OCI-LY7 (cell line): ENCODE measurements around the gene NSL1. TPM values are rescaled to one million over a fixed set of nuclear protein-coding genes. Genes with fewer than 3 reads are reported as not detected.

Experiments
- BruUV-seq: library from RNA; stranded (reverse); fragments of 400-500 nt; replicated peaks from 2 replicates; lab custom pipeline; 2021; lab: Mats Ljungman, UMichigan
- CTCF ChIA-PET: fragments of 300-600 bp; sonication (Branson Sonifier 250); formaldehyde crosslinking; loops from one replicate; lab custom pipeline; 2022; ENCODE audit warnings: antibody characterized with exemption; ENCODE audit not compliant: unreplicated experiment; lab: Charles Lee
- POLR2A ChIA-PET: fragments of 300-600 bp; sonication (Branson Sonifier 250); formaldehyde crosslinking; loops from one replicate; lab custom pipeline; 2022; ENCODE audit warnings: antibody characterized with exemption; lab: Charles Lee
- DNase-seq: peaks from one replicate; pipeline ENCODE4 v3.0.0-alpha.2; 2015; ENCODE audit warnings: low spot score
- H2AFZ ChIP-seq: fragments of 200-600 bp; sonication (generic), shearing (Covaris generic); 2 replicates; pipeline ENCODE4 v1.6.1; 2014; ENCODE audit warnings: mild to moderate bottlenecking, antibody characterized with exemption, low read length, moderate library complexity
- H3K27ac ChIP-seq: fragments of 200-600 bp; sonication (generic); 2 replicates; pipeline ENCODE4 v1.5.1; 2014; ENCODE audit warnings: mixed run types, low read depth, mild to moderate bottlenecking, moderate library complexity, low read length, inconsistent platforms; ENCODE audit not compliant: poor library complexity, severe bottlenecking
- H3K36me3 ChIP-seq: fragments of 200-600 bp; sonication (generic); 2 replicates; pipeline ENCODE4 v1.6.1; 2014; ENCODE audit warnings: mild to moderate bottlenecking, antibody characterized with exemption, low read length, moderate library complexity, mixed read lengths; ENCODE audit not compliant: insufficient read depth
- H3K4me1 ChIP-seq: fragments of 200-600 bp; sonication (generic); 2 replicates; pipeline ENCODE4 v1.5.1; 2014; ENCODE audit warnings: mild to moderate bottlenecking, low read length; ENCODE audit not compliant: insufficient read depth, poor library complexity, severe bottlenecking
- H3K4me2 ChIP-seq: fragments of 200-600 bp; sonication (generic); 2 replicates; pipeline ENCODE4 v1.6.1; 2014; ENCODE audit warnings: mild to moderate bottlenecking, low read length
- H3K4me3 ChIP-seq: fragments of 200-600 bp; sonication (generic); 2 replicates; pipeline ENCODE4 v1.5.1; 2014; ENCODE audit warnings: mild to moderate bottlenecking, low read depth, low read length; ENCODE audit not compliant: poor library complexity, severe bottlenecking
- H3K79me2 ChIP-seq: fragments of 200-600 bp; sonication (generic); 2 replicates; pipeline ENCODE4 v1.6.1; 2016; ENCODE audit warnings: low read depth, mild to moderate bottlenecking, low read length, moderate library complexity, mixed read lengths; ENCODE audit not compliant: insufficient read depth
- H3K9me2 ChIP-seq: fragments of 200-600 bp; sonication (generic); 2 replicates; pipeline ENCODE4 v1.6.1; 2016; ENCODE audit warnings: mild to moderate bottlenecking, low read length, mixed read lengths; ENCODE audit not compliant: insufficient read depth
- H3K9me3 ChIP-seq: fragments of 200-600 bp; sonication (generic); 2 replicates; pipeline ENCODE4 v1.6.1; 2014; ENCODE audit warnings: mild to moderate bottlenecking, mixed run types, low read length, mixed read lengths
- H4K20me1 ChIP-seq: fragments of 200-600 bp; sonication (generic); 2 replicates; pipeline ENCODE4 v1.6.1; 2014; ENCODE audit warnings: mild to moderate bottlenecking, antibody characterized with exemption, low read length, moderate library complexity, mixed read lengths; ENCODE audit not compliant: insufficient read depth
- EZH2phosphoT487 ChIP-seq: fragments of 200-600 bp; sonication (generic); IDR thresholded peaks from 2 replicates; pipeline ENCODE4 v1.6.1; 2018; ENCODE audit warnings: low read depth, borderline replicate concordance, mild to moderate bottlenecking, mixed run types, antibody characterized with exemption, low read length, moderate library complexity, mixed read lengths
- intact Hi-C: fragments of 100-400 bp; cut with micrococcal nuclease; formaldehyde crosslinking; loops from one replicate; pipeline ENCODE4 v1.10.0; 2022; ENCODE audit not compliant: unreplicated experiment
- total RNA-seq, 2 experiments: library from RNA; depleted of rRNA in 1 of 2; stranded (reverse); fragments of >200 nt in 1 of 2; shearing (Covaris generic) in 1 of 2; gene quantifications; 2 replicates each; pipeline ENCODE4 v1.2.3, GENCODE V29; 2014 to 2022
- TF ChIP-seq, protein P1 (sequence below): fragments of 200-600 bp; sonication (generic); conservative IDR thresholded peaks from 2 replicates; pipeline ENCODE4 v1.5.1; 2014; ENCODE audit warnings: mild to moderate bottlenecking, antibody characterized with exemption, low read length, moderate library complexity, mixed read lengths

The NSL1 gene
- total RNA-seq, 2 experiments from 2014 or later, result 66.8 to 70.9 TPM

GRCh38 chr1:212703991-212704564 is 87.5 kb downstream of the NSL1 start:
- DNase-seq, result no peak
- Histone ChIP-seq H2AFZ (no peak overlapping the region), H4K20me1 (no peaks in the 10 kb centered on the region), H3K9me3 (no peaks in the 10 kb centered on the region), H3K36me3 (no peaks in the 10 kb centered on the region), H3K9me2 (no peaks in the 10 kb centered on the region), H3K4me2 (no peak overlapping the region), H3K27ac (no peak overlapping the region), H3K4me3 (no peak overlapping the region), H3K79me2 (no peaks in the 10 kb centered on the region), H3K4me1 (peaks cover 19% of the 10 kb centered on the region)
- no peak for TF ChIP-seq EZH2phosphoT487
- TF ChIP-seq, protein P1, sequence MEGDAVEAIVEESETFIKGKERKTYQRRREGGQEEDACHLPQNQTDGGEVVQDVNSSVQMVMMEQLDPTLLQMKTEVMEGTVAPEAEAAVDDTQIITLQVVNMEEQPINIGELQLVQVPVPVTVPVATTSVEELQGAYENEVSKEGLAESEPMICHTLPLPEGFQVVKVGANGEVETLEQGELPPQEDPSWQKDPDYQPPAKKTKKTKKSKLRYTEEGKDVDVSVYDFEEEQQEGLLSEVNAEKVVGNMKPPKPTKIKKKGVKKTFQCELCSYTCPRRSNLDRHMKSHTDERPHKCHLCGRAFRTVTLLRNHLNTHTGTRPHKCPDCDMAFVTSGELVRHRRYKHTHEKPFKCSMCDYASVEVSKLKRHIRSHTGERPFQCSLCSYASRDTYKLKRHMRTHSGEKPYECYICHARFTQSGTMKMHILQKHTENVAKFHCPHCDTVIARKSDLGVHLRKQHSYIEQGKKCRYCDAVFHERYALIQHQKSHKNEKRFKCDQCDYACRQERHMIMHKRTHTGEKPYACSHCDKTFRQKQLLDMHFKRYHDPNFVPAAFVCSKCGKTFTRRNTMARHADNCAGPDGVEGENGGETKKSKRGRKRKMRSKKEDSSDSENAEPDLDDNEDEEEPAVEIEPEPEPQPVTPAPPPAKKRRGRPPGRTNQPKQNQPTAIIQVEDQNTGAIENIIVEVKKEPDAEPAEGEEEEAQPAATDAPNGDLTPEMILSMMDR, result no peak
- intact Hi-C loops, result no loop called here
- ChIA-PET CTCF (no interaction called here), POLR2A (interaction anchor here (0.6 kb wide), 1 partner anchor 60 kb away, joined by 3 read pairs; no protein-coding TSS in a partner anchor)
- no TSS peak for BruUV-seq

DNA sequence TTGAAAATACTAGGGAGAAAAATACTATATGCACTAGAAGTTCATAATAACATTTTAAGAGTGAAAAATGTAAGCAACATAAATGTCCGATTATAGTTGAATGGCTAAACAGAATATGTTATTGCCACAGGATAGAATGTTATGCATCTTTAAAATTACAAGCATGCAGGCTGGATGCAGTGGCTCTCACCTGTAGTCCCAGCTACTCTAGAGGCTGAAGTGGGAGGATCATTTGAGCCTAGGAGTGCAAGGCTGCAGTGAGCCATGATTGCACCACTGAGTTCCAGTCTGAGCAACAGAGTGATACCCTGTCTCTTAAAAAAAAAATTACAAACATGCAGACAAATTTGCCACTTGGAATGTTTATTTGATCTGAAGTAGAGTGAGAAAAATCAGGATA is 88.9 kb downstream of the NSL1 start:
- BruUV-seq, result no TSS peak
- Histone ChIP-seq H4K20me1 (no peaks in the 10 kb centered on the region), H2AFZ (no peak overlapping the region), H3K4me2 (no peak overlapping the region), H3K36me3 (no peaks in the 10 kb centered on the region), H3K79me2 (no peaks in the 10 kb centered on the region), H3K9me2 (no peaks in the 10 kb centered on the region), H3K4me1 (peaks cover 28% of the 10 kb centered on the region), H3K4me3 (no peak overlapping the region), H3K9me3 (no peaks in the 10 kb centered on the region), H3K27ac (no peak overlapping the region)
- no peak for TF ChIP-seq EZH2phosphoT487
- TF ChIP-seq, protein P1, result no peak
- no peak for DNase-seq
- intact Hi-C loops, result no loop called here
- CTCF ChIA-PET, result no interaction called here
- POLR2A ChIA-PET, result interaction anchor here (0.7 kb wide), 1 partner anchor 30 kb away, joined by 3 read pairs; no protein-coding TSS in a partner anchor

DNA sequence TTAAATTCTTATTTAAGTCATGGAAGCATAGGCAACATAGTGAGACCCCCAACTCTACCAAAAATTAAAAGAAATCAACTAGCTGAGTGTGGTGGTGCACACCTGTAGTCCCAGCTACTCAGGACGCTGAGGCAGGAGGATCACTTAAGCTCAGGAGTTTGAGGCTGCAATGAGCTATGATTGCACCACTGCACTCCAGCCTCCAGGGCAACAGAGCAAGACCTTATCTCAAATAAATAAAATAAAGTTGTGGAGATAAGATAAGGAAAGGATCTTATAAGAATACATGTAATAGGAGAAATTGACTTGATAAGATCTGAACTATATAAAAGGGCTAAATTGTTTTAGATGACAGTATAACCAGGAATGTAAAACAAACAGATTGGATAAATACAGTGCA is 89.7 kb downstream of the NSL1 start:
- no peak overlapping the region for H2AFZ ChIP-seq
- no TSS peak for BruUV-seq

More for the DNA sequence above, 89.7 kb downstream of the NSL1 start:
- POLR2A ChIA-PET, result interaction anchor here (1.0 to 1.4 kb wide), 2 partner anchors 57 to 89 kb away, joined by 4 to 5 read pairs; no protein-coding TSS in a partner anchor
- Histone ChIP-seq H3K4me3 (no peak overlapping the region), H3K4me2 (0 out of 2 replicates have a peak overlapping the region, but pooled peaks have one; percentile 61), H4K20me1 (no peaks in the 10 kb centered on the region), H3K4me1 (peaks cover 28% of the 10 kb centered on the region), H3K36me3 (no peaks in the 10 kb centered on the region), H3K9me2 (no peaks in the 10 kb centered on the region), H3K79me2 (no peaks in the 10 kb centered on the region), H3K9me3 (no peaks in the 10 kb centered on the region), H3K27ac (no peak overlapping the region)
- TF ChIP-seq EZH2phosphoT487, result no peak
- TF ChIP-seq, protein P1, result 0 out of 2 replicates have a peak, but pooled peaks have one; percentile 13
- CTCF ChIA-PET, result interaction anchor here (1.1 kb wide), 1 partner anchor 312 kb away, joined by 3 read pairs; no protein-coding TSS in a partner anchor
- DNase-seq, result no peak
- intact Hi-C loops, result loop anchor here (2.0 kb wide), 1 partner anchor 53 kb away; no protein-coding TSS in a partner anchor
